Measurements from ENCODE around the gene ELP2. TPM values are rescaled to one million over a fixed set of nuclear protein-coding genes. Genes with fewer than 3 reads are reported as not detected.
"Not testable (repeated sequence)": the region's sequence is repeated elsewhere in the genome, so short reads cannot be mapped to it uniquely, and the experiment has no call there.

Gene ELP2
- total RNA-seq, 2 experiments from 2014 or later = 83.7 to 84.4 TPM

DNA sequence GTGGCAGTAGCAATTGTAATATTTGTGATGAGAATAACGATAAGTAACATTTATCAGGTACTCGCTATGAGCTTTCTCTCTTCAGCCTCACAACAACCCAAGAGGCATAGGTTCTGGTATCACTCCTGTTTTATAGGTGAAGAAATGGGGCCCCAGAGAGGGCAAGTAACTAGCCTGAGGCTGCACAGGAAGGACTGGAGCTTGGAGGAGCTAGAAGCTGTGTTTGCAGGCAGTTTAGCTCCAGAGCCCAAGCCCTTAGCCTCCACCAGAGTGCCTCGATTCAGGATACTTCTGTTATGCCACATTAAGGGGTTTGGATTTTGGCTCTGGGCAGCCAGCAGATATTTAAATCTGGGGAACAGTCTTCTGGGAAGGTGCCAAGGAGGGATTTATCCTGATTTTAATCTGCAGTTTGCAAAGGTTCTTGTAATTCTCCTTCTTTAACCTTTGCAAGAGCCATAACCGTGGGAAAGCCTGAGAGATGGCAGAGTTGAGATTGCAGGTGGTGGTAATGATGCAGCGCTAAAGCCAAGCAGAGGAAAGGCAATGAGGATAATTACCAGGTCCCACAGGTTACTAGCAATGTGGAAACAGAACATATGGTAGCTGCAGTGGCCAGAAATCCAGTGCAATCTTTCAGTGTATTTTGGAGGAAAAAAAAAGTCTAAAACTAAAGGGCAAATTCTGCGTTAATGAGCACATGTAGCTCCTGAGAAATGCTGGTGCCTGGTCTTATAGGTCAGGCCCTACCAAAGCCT lies 66.7 kb downstream of the ELP2 start:
- intact Hi-C loops (cut with micrococcal nuclease) = no loop called here
- Mint-ChIP-seq H3K36me3 (no peaks in the 10 kb centered on the region), H3K4me3 (no peak overlapping the region), H3K27me3 (no peaks in the 10 kb centered on the region), H3K27ac (no peak overlapping the region), H3K9me3 (no peaks in the 10 kb centered on the region), H3K4me1 (ENCODE audit: low read depth) (no peaks in the 10 kb centered on the region)
- POLR2A ChIA-PET = no interaction called here
- CTCF ChIA-PET = no interaction called here
- DNase-seq = no peak

DNA sequence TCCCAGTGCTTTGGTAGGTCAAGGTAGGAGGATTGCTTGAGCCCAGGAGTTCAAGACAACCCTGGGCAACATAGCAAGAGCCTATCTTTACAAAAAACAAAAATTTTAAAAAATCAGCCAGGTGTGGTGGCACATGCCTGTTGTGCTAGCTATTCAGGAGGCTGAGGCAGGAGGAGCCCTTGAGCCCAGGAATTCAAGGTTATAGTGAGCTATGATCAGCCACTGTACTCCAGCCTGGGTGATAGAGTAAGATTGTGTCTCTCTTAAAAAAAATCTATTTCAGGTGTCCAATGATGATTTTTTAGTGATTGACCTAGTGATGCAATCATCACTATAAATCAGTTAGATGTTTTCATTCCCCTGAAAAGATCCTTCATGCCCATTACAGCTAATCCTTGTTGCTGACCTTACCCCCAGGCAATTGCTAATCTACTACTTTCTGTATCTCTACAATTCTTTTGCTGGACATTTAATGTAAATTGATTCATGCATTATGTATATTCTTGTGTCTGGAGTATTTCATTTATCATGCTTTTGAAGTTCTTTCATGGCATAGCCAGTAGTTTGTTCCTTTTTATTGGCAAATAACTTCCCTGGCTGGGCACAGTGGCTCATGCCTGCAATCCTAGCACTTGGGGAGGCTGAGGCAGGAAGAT lies 67.9 kb downstream of the ELP2 start:
- no peaks in the 10 kb centered on the region for H3K9me3 Mint-ChIP-seq
- no peaks in the 10 kb centered on the region for H3K36me3 Mint-ChIP-seq
- ChIA-PET POLR2A (no interaction called here), CTCF (no interaction called here)
- no peak for DNase-seq
- no peak overlapping the region for H3K4me3 Mint-ChIP-seq
- H3K4me1 Mint-ChIP-seq (ENCODE audit: low read depth) = no peaks in the 10 kb centered on the region
- H3K27ac Mint-ChIP-seq = no peak overlapping the region
- intact Hi-C loops (cut with micrococcal nuclease) = no loop called here
- peaks cover 2% of the 10 kb centered on the region for H3K27me3 Mint-ChIP-seq

DNA sequence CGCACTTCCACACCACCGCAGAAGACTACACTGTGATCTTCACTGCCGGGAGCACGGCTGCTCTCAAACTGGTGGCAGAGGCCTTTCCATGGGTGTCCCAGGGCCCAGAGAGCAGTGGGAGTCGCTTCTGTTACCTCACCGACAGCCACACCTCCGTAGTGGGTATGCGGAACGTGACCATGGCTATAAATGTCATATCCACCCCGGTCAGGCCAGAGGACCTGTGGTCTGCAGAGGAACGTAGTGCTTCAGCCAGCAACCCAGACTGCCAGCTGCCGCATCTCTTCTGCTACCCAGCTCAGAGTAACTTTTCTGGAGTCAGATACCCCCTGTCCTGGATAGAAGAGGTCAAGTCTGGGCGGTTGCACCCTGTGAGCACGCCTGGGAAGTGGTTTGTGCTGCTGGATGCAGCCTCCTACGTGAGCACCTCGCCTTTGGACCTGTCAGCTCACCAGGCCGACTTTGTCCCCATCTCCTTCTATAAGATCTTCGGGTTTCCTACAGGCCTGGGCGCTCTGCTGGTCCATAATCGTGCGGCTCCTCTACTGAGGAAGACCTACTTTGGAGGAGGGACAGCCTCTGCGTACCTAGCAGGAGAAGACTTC lies 70.1 kb downstream of the ELP2 start:
- ChIA-PET POLR2A (no interaction called here), CTCF (interaction anchor here (0.6 kb wide), 1 partner anchor 21 kb away, joined by 3 read pairs; no protein-coding TSS in a partner anchor)
- Mint-ChIP-seq H3K4me3 (no peak overlapping the region), H3K27me3 (peaks cover 2% of the 10 kb centered on the region), H3K27ac (no peak overlapping the region), H3K4me1 (ENCODE audit: low read depth) (no peaks in the 10 kb centered on the region), H3K9me3 (no peaks in the 10 kb centered on the region), H3K36me3 (no peaks in the 10 kb centered on the region)
- intact Hi-C loops (cut with micrococcal nuclease) = no loop called here
- DNase-seq = no peak

DNA sequence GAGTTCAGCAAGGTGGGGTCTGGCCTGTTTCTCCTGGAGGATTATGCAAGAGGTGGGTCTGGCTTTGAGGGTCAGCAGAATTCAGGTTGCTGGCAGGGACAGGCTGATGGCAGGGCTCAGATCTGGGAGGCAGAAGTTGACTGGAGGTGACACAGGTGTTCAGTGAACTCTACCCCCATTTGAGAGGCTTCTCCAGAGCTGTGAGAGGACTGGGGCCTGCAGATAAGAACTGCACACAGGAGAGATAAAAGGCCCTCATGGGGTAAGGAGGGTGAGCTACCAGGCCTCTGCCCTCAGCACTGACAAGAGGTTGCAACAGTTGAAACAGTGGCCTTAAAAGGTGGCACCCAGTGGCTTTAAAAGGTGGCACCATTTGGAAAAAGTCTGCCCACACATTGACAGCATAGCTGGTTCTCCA lies 70.7 kb downstream of the ELP2 start:
- CTCF ChIA-PET = interaction anchor here (0.6 kb wide), 1 partner anchor 20 kb away, joined by 3 read pairs; no protein-coding TSS in a partner anchor
- DNase-seq = no peak
- H3K27ac Mint-ChIP-seq = no peak overlapping the region

DNA sequence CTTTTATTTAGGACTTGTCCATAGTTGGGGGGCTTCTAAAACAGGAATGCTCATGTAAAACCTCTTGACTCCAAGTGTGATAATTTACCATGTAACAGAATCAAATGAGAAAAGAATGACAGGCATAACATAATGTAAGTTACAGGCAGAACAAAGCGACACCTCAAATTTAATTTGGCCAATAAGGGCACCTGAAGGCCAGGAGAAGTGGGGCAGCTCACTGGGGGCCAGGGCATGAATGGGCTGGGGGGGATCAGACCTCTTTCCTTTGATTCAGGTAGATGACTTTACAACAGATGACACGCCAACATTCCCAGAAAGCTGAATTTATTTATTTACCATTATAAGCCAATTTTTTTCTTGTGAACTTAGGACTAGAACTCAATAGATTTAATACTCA lies 72.1 kb downstream of the ELP2 start:
- Mint-ChIP-seq H3K27me3 (peaks cover 2% of the 10 kb centered on the region), H3K36me3 (no peaks in the 10 kb centered on the region)
- CTCF ChIA-PET = no interaction called here

More for the DNA sequence above, 70.7 kb downstream of the ELP2 start:
- H3K27me3 Mint-ChIP-seq = peaks cover 2% of the 10 kb centered on the region
- POLR2A ChIA-PET = no interaction called here
- H3K4me3 Mint-ChIP-seq = no peak overlapping the region
- intact Hi-C loops (cut with micrococcal nuclease) = no loop called here
- H3K36me3 Mint-ChIP-seq = no peaks in the 10 kb centered on the region
- H3K4me1 Mint-ChIP-seq (ENCODE audit: low read depth) = no peaks in the 10 kb centered on the region
- H3K9me3 Mint-ChIP-seq = no peaks in the 10 kb centered on the region

DNA sequence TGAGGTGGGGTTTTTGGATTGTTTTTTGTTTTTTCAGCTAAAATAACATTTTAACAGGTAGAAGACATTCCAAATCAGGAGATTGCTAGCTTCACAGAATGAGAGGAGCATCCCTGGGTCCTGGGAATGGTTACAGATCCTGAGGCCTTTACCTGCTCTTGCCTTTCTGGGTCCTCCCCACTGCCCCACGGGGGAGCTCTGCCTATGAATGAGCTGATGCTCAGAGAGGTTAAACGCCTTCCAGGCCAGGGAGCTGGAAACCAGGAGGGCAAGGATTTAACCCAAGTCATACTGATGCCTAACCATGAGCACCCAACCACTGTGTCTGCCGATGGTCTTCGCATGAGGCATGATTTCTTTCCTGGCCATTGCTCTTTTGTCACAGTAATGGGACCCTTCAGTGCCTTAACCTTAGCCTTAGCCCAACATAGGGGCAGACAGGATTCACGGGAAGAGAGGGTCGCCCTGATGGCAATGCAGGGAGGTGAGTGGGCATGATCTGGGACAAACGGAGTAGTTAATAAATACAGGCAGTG lies 73.7 kb downstream of the ELP2 start:
- Mint-ChIP-seq H3K9me3 (peaks cover 9% of the 10 kb centered on the region), H3K4me1 (ENCODE audit: low read depth) (no peaks in the 10 kb centered on the region), H3K27me3 (peaks cover 2% of the 10 kb centered on the region), H3K4me3 (no peak overlapping the region), H3K27ac (no peak overlapping the region), H3K36me3 (no peaks in the 10 kb centered on the region)
- intact Hi-C loops (cut with micrococcal nuclease) = no loop called here
- ChIA-PET POLR2A (no interaction called here), CTCF (no interaction called here)
- no peak for DNase-seq

More for the DNA sequence above, 72.1 kb downstream of the ELP2 start:
- Mint-ChIP-seq H3K9me3 (no peaks in the 10 kb centered on the region), H3K4me1 (ENCODE audit: low read depth) (no peaks in the 10 kb centered on the region), H3K27ac (no peak overlapping the region), H3K4me3 (no peak overlapping the region)
- DNase-seq = no peak
- POLR2A ChIA-PET = no interaction called here
- intact Hi-C loops (cut with micrococcal nuclease) = no loop called here

DNA sequence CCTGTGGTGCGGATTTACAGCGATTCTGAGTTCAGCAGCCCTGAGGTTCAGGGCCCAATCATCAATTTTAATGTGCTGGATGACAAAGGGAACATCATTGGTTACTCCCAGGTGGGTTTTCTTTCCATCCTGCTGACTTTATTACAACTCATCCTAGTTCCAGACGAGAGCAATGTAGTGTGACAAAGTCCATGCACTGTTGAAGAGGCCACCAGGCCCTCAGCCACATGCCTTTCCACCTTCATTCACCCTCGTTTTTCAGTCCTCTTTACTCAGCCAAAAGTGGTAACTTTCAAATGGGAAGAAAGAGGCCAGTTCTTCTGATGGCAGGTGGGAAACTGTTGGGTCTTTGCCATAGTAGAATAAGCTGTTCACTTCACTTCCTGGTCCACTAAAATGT lies 75.5 kb downstream of the ELP2 start:
- H3K9me3 Mint-ChIP-seq = peaks cover 13% of the 10 kb centered on the region
- H3K36me3 Mint-ChIP-seq = no peaks in the 10 kb centered on the region
- intact Hi-C loops (cut with micrococcal nuclease) = no loop called here
- peaks cover 2% of the 10 kb centered on the region for H3K27me3 Mint-ChIP-seq
- no peaks in the 10 kb centered on the region for H3K4me1 Mint-ChIP-seq (ENCODE audit: low read depth)
- POLR2A ChIA-PET = no interaction called here
- H3K27ac Mint-ChIP-seq = no peak overlapping the region
- no peak for DNase-seq
- CTCF ChIA-PET = no interaction called here
- H3K4me3 Mint-ChIP-seq = no peak overlapping the region

DNA sequence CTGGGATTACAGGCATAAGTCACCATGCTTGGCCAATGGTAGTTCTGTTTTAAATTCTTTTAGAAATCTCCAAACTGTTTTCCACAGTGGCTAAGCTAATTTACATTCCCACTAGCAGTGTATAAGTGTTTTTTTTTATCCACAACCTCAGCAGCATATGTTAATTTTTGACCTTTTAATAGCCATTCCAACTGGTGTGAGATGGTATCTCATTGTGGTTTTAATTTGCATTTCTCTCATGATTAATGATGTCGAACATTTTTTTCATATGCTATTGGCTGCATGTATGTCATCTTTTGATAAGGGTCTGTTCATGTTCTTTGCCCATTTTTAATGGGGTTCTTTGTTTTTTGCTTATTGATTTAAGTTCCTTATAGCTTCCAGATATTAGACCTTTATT lies 77.6 kb downstream of the ELP2 start:
- DNase-seq = no peak
- H3K27me3 Mint-ChIP-seq = no peaks in the 10 kb centered on the region
- intact Hi-C loops (cut with micrococcal nuclease) = no loop called here
- H3K36me3 Mint-ChIP-seq = no peaks in the 10 kb centered on the region
- peaks cover 13% of the 10 kb centered on the region for H3K9me3 Mint-ChIP-seq
- no peak overlapping the region for H3K27ac Mint-ChIP-seq
- ChIA-PET CTCF (no interaction called here), POLR2A (no interaction called here)
- H3K4me3 Mint-ChIP-seq = no peak overlapping the region
- no peaks in the 10 kb centered on the region for H3K4me1 Mint-ChIP-seq (ENCODE audit: low read depth)

DNA sequence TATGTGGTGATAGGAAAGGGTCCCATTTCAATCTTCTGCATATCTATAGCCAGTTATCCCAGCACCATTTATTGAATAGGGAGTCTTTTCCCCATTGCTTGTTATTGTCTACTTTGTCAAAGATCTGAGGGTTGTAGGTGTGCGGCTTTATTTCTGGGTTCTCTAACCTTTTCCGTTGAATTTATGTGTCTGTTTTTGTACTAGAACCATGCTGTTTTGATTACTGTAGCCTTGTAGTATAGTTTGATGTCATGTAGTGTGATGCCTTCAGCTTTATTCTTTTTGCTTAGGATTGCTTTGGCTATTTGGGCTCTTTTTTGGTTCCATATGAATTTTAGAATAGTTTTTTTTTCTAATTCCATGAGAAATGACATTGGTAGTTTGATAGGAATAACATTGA lies 78.3 kb downstream of the ELP2 start:
- POLR2A ChIA-PET; intact Hi-C loops (cut with micrococcal nuclease); H3K4me3 Mint-ChIP-seq; H3K36me3 Mint-ChIP-seq; H3K27me3 Mint-ChIP-seq; DNase-seq; CTCF ChIA-PET; H3K27ac Mint-ChIP-seq; H3K4me1 Mint-ChIP-seq (ENCODE audit: low read depth): not testable (repeated sequence)
- H3K9me3 Mint-ChIP-seq = peaks cover 13% of the 10 kb centered on the region

DNA sequence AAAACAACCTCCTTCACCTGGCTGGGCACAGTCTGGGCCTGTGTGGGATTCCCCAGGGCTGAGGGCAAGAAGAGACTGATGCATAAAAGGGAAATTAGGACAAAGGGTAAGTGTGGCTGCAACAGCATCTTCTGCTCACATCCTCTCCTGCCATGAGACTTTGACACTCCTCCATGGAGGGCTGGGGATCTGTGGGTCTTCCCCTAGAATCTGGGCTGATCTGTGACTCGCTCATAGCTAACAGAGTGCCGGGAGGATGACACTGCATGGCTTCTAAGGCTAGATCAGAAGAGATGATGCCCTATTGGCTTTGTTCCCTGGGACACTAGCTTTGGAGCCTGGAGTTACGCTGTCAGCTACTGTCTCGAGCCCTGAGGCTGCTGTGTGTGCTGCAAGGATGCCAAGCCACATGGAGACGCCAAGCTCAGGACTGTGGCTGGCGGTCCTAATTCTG lies 81.9 kb downstream of the ELP2 start:
- POLR2A ChIA-PET = no interaction called here
- H3K4me3 Mint-ChIP-seq = no peak overlapping the region
- H3K36me3 Mint-ChIP-seq = no peaks in the 10 kb centered on the region
- intact Hi-C loops (cut with micrococcal nuclease) = no loop called here
- peaks cover 13% of the 10 kb centered on the region for H3K9me3 Mint-ChIP-seq
- no peak overlapping the region for H3K27ac Mint-ChIP-seq
- CTCF ChIA-PET = no interaction called here
- H3K27me3 Mint-ChIP-seq = no peaks in the 10 kb centered on the region
- DNase-seq = no peak
- no peaks in the 10 kb centered on the region for H3K4me1 Mint-ChIP-seq (ENCODE audit: low read depth)

DNA sequence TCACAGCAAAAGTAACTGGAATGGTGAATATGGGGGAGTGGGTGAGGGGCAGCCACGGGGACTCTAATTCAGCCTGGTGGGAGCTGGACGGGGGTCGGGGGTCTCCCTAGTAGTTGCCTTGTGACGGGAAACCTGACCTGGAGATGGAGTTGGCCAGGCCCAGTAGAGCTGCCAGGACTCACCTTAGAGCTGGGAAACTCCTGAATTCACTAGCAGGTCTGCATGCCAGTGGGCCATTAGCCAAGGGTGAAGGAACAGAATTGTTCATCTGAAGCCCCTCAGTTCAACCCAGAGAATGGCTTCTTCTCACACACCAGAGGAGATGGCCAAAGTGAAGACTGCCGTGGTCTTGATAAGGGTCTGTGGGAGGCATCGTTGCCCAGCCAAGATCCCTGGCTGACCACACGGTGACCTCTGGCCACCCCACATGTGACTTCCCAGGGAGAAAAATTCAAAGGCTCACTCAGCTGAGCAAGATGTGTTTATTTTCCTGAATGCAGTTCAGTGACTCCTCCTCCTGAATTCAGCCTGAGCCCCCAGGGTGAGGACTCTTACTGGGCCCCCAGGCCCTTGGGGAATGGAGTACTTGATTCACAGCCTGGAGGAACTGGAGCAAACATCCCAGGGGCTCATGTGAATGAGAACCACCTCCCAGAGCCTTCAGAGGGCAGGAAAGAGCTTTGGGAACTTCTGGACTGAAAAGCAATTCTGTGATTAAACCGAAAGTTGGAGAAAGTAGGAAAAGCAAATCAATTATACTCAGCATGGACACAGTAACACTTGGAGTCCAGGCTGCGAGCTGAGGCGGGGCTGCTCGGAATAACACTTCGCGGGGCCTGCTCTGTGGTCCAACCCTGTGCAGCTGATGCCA lies 82.8 kb downstream of the ELP2 start:
- no peaks in the 10 kb centered on the region for H3K36me3 Mint-ChIP-seq
- ChIA-PET POLR2A (no interaction called here), CTCF (no interaction called here)
- DNase-seq = no peak
- peaks cover 13% of the 10 kb centered on the region for H3K9me3 Mint-ChIP-seq
- H3K4me3 Mint-ChIP-seq = no peak overlapping the region
- no peak overlapping the region for H3K27ac Mint-ChIP-seq
- H3K4me1 Mint-ChIP-seq (ENCODE audit: low read depth) = no peaks in the 10 kb centered on the region
- intact Hi-C loops (cut with micrococcal nuclease) = no loop called here
- H3K27me3 Mint-ChIP-seq = no peaks in the 10 kb centered on the region

DNA sequence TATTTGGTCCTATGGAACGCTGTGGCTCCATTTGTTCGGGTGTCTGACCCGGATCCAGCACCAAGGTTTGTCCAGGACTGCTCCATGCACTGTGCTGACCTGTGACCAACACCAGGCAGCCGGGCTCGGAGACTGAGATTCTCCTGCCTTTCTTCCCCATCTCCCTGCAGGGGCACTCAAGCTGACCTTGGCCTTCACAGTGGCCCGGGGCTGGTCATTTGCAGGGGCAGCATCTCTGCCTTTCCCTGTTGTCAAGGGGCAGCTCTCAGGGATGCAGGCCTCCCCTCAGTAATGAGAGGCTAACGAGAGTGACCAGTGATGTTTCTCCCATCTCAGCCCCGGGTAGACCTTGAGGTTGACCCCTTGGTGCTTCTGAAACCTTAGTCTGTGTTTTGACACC lies 85.1 kb downstream of the ELP2 start:
- intact Hi-C loops (cut with micrococcal nuclease) = no loop called here
- H3K4me3 Mint-ChIP-seq = no peak overlapping the region
- no peaks in the 10 kb centered on the region for H3K4me1 Mint-ChIP-seq (ENCODE audit: low read depth)
- DNase-seq = no peak
- no peak overlapping the region for H3K27ac Mint-ChIP-seq
- POLR2A ChIA-PET = no interaction called here
- H3K9me3 Mint-ChIP-seq = no peaks in the 10 kb centered on the region
- H3K36me3 Mint-ChIP-seq = no peaks in the 10 kb centered on the region
- no peaks in the 10 kb centered on the region for H3K27me3 Mint-ChIP-seq
- CTCF ChIA-PET = no interaction called here

All from activated CD4-positive, alpha-beta memory T cell treated with anti-CD3 and anti-CD28 coated beads for 36 hours (primary cell).